GM18505 (cell line): ENCODE results near the gene MARCHF2.

Source experiments
- ATAC-seq: cut with Tn5 transposase; IDR thresholded peaks from one replicate; pipeline ENCODE4 v1.9.1; 2021; ENCODE audit not compliant: unreplicated experiment
- POLR2A ChIP-seq: IDR thresholded peaks from 4 replicates; pipeline ENCODE4 v1.6.1; 2011; ENCODE audit warnings: borderline replicate concordance; ENCODE audit not compliant: insufficient read depth, insufficient read length; ENCODE audit errors: extremely low read depth

MARCHF2 gene

GRCh38 chr19:8446061-8446709 lies 33.1 kb downstream of the MARCHF2 start:
- no peak for TF ChIP-seq POLR2A

DNA sequence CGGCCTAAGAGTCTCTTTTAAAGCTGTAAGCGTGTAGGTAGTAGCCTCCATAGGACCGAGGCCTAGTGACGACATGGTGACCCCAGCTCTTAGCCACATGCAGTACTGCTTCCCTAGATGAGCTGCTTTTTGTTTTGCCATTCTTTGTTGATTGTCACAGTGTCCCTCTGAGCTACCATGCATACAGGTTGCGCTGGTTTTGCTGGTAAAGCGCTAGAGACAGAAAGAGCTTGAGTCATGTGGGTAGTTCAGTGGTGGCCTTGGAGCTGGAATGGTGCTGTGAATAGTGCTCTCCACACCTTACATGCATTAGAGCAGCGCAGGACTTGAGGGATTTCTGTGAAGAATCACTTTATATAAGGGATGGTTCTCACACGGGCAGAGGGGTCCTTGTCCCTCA lies 36.7 kb downstream of the MARCHF2 start:
- ATAC-seq: no peak
- no peak for TF ChIP-seq POLR2A

More at GRCh38 chr19:8446061-8446709, 33.1 kb downstream of the MARCHF2 start:
- no peak for ATAC-seq

- TF ChIP-seq POLR2A: no peak
- ATAC-seq: no peak
Observed at GRCh38 chr19:8451377-8451776, 38.3 kb downstream of the MARCHF2 start.

GRCh38 chr19:8451885-8452284 lies 38.8 kb downstream of the MARCHF2 start:
- no peak for TF ChIP-seq POLR2A
- ATAC-seq: no peak

DNA sequence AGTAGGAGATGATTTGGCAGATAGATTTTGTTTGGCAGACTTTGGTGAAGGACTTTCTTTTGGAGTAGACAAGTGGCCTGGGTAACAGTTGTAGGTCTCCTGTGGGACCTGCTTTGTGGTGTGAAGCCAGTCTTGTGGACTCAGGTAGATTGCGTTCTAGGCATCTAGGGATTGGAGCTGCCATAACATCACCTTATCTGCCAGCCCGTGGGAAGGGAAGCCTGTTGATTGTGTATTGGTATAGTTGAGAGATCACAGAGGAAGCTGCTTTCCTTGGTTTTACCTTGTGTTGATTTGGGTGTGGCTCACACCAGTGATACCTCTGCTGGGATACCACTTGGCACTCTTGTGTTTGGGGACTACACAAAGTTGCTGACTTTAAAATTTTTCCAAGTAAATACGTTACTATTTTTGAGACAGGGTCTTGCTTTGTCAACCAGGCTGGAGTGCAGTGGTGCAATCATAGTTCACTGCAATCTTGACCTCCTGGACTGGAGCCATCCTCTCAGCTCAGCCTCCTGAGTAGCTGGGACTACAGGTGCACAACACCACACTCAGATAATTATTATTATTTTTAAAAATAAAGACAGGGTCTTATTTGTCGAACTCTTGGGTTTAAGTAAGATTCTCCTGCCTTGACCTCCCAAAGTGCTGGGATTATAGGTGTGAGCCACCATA lies 39.5 kb downstream of the MARCHF2 start:
- ATAC-seq: no peak
- no peak for TF ChIP-seq POLR2A

GRCh38 chr19:8453616-8454015 lies 40.5 kb downstream of the MARCHF2 start:
- ATAC-seq: no peak
- TF ChIP-seq POLR2A: no peak

GRCh38 chr19:8454218-8454617 lies 41.1 kb downstream of the MARCHF2 start:
- no peak for TF ChIP-seq POLR2A
- no peak for ATAC-seq

DNA sequence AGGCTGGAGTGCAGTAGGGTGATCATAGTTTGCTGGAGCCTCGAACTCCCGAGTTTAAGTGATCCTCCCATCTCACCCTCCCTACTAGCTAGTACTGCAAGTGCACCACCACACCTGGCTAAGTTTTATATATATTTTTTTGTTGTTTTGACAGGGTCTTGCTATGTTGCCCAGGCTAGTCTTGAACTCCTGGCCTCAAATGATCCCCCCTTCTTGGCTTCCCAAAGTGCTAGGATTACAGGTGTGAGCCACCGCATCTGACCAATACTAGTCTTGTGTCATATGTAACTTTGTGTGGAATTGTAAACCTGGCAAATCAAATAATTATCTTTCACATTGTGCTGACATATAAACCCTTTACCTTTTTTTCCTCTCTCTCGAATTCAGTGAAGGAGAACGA lies 41.9 kb downstream of the MARCHF2 start:
- no peak for ATAC-seq
- no peak for TF ChIP-seq POLR2A

GRCh38 chr19:8456064-8456463 lies 43.0 kb downstream of the MARCHF2 start:
- no peak for ATAC-seq
- TF ChIP-seq POLR2A: no peak

DNA sequence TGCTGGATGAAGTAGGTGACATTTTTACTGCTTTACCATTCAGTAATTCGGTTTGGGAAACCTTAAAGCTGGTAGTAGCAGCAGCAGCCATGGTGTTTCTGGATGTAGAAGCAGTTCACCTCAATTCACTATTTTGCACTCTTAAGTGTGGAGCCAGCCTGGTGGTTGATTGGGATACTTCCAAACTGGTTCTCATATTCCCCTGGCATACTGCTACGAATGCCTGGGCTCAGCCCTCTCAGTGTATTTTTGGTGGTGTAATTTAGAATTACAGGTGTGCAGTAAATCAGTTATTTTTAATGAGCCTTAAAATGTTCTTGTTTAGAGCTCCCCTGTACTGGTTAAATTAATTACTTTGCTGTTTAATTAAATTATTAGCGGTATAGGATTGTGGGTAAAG lies 44.1 kb downstream of the MARCHF2 start:
- TF ChIP-seq POLR2A: no peak
- no peak for ATAC-seq

DNA sequence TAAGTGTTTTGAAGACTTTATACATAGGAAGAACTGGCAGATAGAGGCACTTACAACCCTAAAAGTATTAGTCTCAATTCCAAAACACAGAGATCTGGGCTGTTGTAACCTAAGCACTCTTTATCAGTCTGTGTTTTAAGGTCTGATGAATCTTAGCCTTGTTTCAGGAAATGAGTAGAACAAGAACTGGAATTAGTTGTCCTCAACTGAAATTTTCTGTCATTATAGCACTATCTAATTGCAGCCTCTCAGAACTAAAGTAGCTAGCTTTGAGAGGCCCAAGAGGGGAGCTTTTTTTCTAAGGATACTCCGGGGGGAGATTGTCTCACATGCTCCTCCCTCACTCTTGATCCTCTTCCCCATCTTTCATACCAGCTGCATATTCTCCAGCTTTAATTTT lies 44.7 kb downstream of the MARCHF2 start:
- TF ChIP-seq POLR2A: no peak
- no peak for ATAC-seq

GRCh38 chr19:8458380-8458779 lies 45.3 kb downstream of the MARCHF2 start:
- no peak for ATAC-seq
- no peak for TF ChIP-seq POLR2A

- TF ChIP-seq POLR2A: no peak
- no peak for ATAC-seq
Observed at GRCh38 chr19:8459095-8459494, 46.0 kb downstream of the MARCHF2 start.

DNA sequence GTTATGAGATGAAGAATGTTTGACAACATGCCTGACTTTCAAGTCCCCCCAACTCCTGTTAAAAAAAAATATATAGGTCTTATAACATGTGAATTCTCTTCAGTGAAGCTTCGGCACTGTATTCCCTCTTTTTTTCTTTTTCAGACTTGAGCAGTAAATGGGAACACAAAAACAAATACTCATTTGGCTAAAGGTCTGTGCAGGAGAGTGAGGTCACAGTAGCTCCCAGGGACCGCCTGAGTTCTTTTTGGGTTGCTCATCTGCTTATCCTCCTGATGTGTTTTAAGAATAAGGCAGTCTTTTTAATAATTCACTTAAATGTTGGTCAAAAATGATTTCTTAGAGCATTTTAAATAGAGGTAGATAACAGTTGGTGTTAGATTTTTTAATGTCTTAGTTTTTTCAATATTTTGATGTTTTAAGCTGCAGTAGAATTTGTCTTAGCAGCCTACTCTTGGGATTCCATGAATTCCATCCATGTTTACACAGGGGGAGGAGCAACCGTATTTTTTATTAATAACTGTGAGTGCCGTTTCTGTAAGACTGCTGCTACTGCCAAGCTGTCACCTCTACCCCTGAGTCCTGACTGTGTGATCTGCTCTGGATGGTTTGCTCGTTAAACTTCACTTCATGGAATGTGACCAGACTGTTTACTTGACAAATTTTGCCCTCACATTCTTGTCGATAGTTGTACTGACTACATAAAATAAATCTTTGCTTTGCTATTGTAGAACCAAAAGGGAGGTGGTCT lies 46.6 kb downstream of the MARCHF2 start:
- no peak for TF ChIP-seq POLR2A

More for the DNA sequence above, 46.6 kb downstream of the MARCHF2 start:
- no peak for ATAC-seq
